Spinal cord (tissue), 10 donors: ENCODE measurements around the gene MOV10L1. TPM values are rescaled to one million over a fixed set of nuclear protein-coding genes. Genes with fewer than 3 reads are reported as not detected.

ENCODE experiments used
- DNase-seq, 6 donors: peaks; one replicate each; pipeline versions ENCODE4 v3.0.0 to v3.0.0-alpha.2; 2013 to 2015; ENCODE audit warnings: low spot score in 6 of 6, low read depth in 4 of 6
- H3K27ac ChIP-seq: one replicate; pipeline ENCODE4 v1.5.1; 2013; ENCODE audit warnings: low read depth, low read length, control low read depth
- H3K27me3 ChIP-seq: one replicate; pipeline ENCODE4 v1.6.1; 2013; ENCODE audit warnings: low read length; ENCODE audit not compliant: control insufficient read depth, insufficient read depth
- H3K36me3 ChIP-seq: one replicate; pipeline ENCODE4 v1.6.1; 2013; ENCODE audit warnings: low read length; ENCODE audit not compliant: control insufficient read depth, insufficient read depth
- H3K4me1 ChIP-seq: one replicate; pipeline ENCODE4 v1.6.1; 2013; ENCODE audit warnings: low read length; ENCODE audit not compliant: control insufficient read depth, insufficient read depth
- H3K4me3 ChIP-seq: one replicate; pipeline ENCODE4 v1.5.1; 2013; ENCODE audit warnings: low read depth, low read length, control low read depth
- H3K9me3 ChIP-seq: one replicate; pipeline ENCODE4 v1.6.1; 2013; ENCODE audit warnings: low read length; ENCODE audit not compliant: control insufficient read depth, insufficient read depth
- WGBS: methylation state at CpG from one replicate; pipeline ENCODE4 v1.1.5; 2013; ENCODE audit warnings: missing lambda C conversion rate; ENCODE audit not compliant: insufficient coverage; 5-methylcytosine and 5-hydroxymethylcytosine counted together
- polyA plus RNA-seq, 2 donors: library from polyadenylated mRNA; unstranded; fragments of 120-200 nt; gene quantifications; one replicate each; pipeline ENCODE4 v1.2.1, GENCODE V29; 2013; ENCODE audit not compliant: insufficient read length in 2 of 2
- total RNA-seq, 2 donors: library from RNA; depleted of rRNA in 1 of 2; stranded (reverse); fragments of 120-200 nt in 1 of 2; fragments of >200 nt in 1 of 2; gene quantifications; one replicate each; pipeline versions ENCODE4 v1.2.3 to v1.2.4, GENCODE V29; 2013 to 2014
- donor health status: healthy.

The MOV10L1 gene
- total and polyA plus RNA-seq, 4 donors: 1.9 to 4.9 (median 3.5) TPM

- no peak for DNase-seq
- no peak overlapping the region for H3K27ac ChIP-seq
- no peak overlapping the region for H3K4me3 ChIP-seq
- 71% methylated on average over 21 of the region's 22 CpGs for WGBS
- H3K9me3 ChIP-seq: no peaks in the 10 kb centered on the region
- H3K27me3 ChIP-seq: no peaks in the 10 kb centered on the region
- H3K4me1 ChIP-seq: peaks cover 12% of the 10 kb centered on the region
- H3K36me3 ChIP-seq: peaks cover 95% of the 10 kb centered on the region
These were observed 88.7 kb downstream of the MOV10L1 start for GRCh38 chr22:50178471-50178864.

GRCh38 chr22:50178871-50179869, 89.4 kb downstream of the MOV10L1 start:
- H3K27ac ChIP-seq: no peak overlapping the region
- no peaks in the 10 kb centered on the region for H3K9me3 ChIP-seq
- peaks cover 88% of the 10 kb centered on the region for H3K36me3 ChIP-seq
- H3K4me1 ChIP-seq: peaks cover 15% of the 10 kb centered on the region
- DNase-seq: no peak
- no peak overlapping the region for H3K4me3 ChIP-seq
- no peaks in the 10 kb centered on the region for H3K27me3 ChIP-seq
- WGBS: 86% methylated on average over 51 of the region's 64 CpGs

DNA sequence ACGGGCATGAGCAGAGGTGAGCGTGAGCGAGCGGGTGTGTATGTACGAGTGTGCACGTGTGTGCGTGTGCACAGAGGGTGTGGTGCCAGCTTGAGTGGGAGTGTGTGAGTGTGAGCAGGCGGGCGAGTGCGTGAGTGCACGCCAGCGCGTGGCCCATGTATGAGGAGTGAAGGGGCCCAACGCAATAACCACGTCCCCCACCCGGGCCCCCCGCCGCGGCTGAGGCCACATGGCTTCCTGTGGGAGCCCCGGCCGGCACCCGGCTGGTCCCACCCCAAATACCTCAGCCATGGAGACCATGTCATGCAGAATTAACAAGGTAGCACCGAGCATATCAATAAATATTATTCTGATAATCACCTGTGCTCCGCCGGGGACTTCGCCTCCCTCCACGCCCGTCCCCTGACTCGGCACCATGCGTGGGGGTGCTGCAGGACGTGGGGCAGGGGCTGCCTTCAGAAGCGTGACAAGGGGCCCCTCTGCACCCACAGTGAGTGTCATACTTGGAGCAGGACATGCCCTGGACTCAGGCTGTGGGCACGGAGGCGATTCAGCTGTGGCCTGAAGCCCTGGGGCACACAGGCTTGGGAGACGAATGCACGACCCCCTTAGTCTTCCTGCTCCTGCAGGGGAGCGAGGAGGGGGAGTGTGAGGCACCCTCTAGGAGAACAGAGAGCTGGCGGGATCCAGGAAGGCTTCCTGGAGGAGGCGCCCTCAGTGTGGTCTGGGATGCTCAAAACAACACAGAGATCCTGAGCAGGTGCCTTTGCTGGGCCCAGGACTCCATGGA, 90.3 kb downstream of the MOV10L1 start:
- Histone ChIP-seq H3K27me3 (no peaks in the 10 kb centered on the region), H3K9me3 (no peaks in the 10 kb centered on the region), H3K27ac (no peak overlapping the region), H3K36me3 (peaks cover 78% of the 10 kb centered on the region), H3K4me1 (peaks cover 19% of the 10 kb centered on the region), H3K4me3 (no peak overlapping the region)
- no peak for DNase-seq
- WGBS: 84% methylated on average over 34 of the region's 39 CpGs

DNA sequence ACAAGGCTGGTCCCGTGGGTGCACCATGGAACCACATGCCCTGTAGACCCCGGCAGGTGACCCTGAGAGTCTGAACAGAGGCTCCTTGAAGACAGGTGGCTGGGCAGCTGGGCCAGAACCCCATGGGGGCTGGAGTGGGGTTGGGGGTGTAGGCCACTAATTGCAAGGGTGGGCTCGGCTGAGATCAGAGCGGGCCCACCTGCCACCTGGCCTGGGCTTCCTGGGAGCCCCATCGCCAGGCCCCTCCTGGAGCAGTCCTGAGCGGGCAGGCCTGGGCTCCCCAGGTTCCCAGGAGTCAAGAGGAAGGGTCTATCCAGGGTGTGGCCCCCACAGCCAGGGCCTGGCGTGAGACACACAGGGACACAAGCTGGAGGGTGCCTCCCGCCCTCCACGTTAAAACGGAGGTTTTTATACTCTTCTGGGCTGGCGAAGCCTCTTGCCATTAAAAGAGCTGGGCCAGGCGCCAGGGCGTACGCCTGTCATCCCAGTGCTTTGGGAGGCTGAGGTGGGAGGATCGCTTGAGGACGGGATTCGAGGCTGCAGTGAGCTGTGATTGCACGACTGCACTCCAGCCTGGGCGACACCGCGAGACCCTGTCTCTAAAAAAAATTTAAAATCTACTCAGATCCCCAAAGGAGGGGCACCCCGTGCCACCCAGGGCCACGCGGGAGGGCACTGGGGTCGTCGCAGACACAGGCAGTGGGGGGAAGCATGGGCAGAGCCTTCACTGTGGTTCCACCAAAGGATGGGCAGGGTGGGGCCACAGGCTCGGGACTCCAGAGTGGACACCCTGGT, 91.1 kb downstream of the MOV10L1 start:
- Histone ChIP-seq H3K4me3 (no peak overlapping the region), H3K4me1 (peaks cover 23% of the 10 kb centered on the region), H3K9me3 (no peaks in the 10 kb centered on the region), H3K27me3 (no peaks in the 10 kb centered on the region), H3K27ac (no peak overlapping the region), H3K36me3 (peaks cover 71% of the 10 kb centered on the region)
- 87% methylated on average over 27 of the region's 27 CpGs for WGBS
- no peak for DNase-seq

- WGBS: 73% methylated on average over 28 of the region's 31 CpGs
- DNase-seq: no peak
- no peaks in the 10 kb centered on the region for H3K9me3 ChIP-seq
- no peak overlapping the region for H3K4me3 ChIP-seq
- no peaks in the 10 kb centered on the region for H3K27me3 ChIP-seq
- H3K27ac ChIP-seq: no peak overlapping the region
- H3K36me3 ChIP-seq: peaks cover 61% of the 10 kb centered on the region
- H3K4me1 ChIP-seq: peaks cover 32% of the 10 kb centered on the region
These were observed 92.6 kb downstream of the MOV10L1 start for GRCh38 chr22:50182176-50183081.

DNA sequence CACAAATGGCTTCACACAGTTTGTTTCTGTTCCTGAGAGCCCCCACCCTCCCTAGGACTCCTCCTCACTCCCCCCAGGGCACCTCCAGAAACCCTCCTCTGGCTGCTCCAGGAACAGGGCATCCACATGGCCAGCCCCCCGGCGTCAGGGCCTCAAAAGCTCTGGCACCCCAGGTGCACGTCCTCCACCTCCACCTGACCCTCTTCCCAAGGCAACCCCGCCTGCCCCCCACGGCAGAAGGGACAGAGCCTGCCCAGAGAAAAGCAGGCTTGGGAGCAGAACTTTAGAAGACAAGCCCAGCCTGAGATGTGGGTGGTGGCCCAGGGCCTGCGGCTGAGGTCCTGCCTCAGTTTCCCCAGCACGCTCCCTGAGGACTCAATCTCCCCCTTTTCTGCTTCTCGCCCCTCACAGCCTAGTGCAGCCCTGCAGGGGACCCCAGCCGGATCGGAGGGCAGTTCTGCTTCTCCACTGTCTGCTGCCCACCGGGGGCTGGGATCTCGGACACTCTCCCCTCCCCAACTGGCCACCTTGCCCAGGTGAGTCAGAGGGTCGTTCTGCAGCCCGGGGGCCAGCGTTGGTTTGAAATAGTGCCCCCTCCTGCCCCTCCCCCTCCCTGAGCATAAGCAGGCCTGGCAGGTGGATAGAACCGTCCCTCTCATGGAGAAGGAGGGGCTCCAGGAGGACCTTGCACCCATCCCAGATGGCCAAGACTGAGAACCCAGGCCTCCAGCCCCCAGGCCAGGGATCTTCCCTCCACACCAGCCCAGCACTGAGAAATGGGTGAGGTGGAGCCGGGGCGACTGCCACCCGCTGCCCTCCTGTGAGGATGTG, 93.5 kb downstream of the MOV10L1 start:
- H3K27ac ChIP-seq: no peak overlapping the region
- no peaks in the 10 kb centered on the region for H3K9me3 ChIP-seq
- peaks cover 54% of the 10 kb centered on the region for H3K36me3 ChIP-seq
- H3K4me3 ChIP-seq: no peak overlapping the region
- H3K27me3 ChIP-seq: no peaks in the 10 kb centered on the region
- no peak for DNase-seq
- peaks cover 32% of the 10 kb centered on the region for H3K4me1 ChIP-seq
- WGBS: 86% methylated on average over 15 of the region's 19 CpGs

GRCh38 chr22:50184004-50184901, 94.4 kb downstream of the MOV10L1 start:
- no peak overlapping the region for H3K27ac ChIP-seq
- H3K9me3 ChIP-seq: no peaks in the 10 kb centered on the region
- DNase-seq: peak in 1 of 6 donors; percentile 40
- H3K36me3 ChIP-seq: peaks cover 51% of the 10 kb centered on the region
- peaks cover 33% of the 10 kb centered on the region for H3K4me1 ChIP-seq
- 47% methylated on average over 30 of the region's 32 CpGs for WGBS
- no peaks in the 10 kb centered on the region for H3K27me3 ChIP-seq
- H3K4me3 ChIP-seq: peak overlapping the region; percentile 12
